B cell (primary cell): ENCODE data around the gene MAP3K13. TPM values are rescaled to one million over a fixed set of nuclear protein-coding genes. Genes with fewer than 3 reads are reported as not detected.

Source experiments
- ATAC-seq: fragments of 200-7000 bp; cut with Tn5 transposase; one replicate; pipeline ENCODE4 v1.10.0; 2021; ENCODE audit warnings: low read depth, mild to moderate bottlenecking, moderate number of reproducible peaks, moderate library complexity
- CTCF ChIA-PET: fragments of 350-600 bp; sonication (Branson Sonifier 250); formaldehyde crosslinking; loops from one replicate; lab custom pipeline; 2021; ENCODE audit warnings: antibody characterized with exemption, inconsistent platforms; lab: Charles Lee
- POLR2A ChIA-PET: fragments of 350-600 bp; sonication (Branson Sonifier 250); formaldehyde crosslinking; loops from one replicate; lab custom pipeline; 2021; ENCODE audit warnings: antibody characterized with exemption; lab: Charles Lee
- DNase-seq: peaks from one replicate; pipeline ENCODE4 v3.0.0; 2013
- H2AFZ ChIP-seq: 2 replicates; pipeline ENCODE4 v1.6.1; 2012; ENCODE audit warnings: mild to moderate bottlenecking, low read depth, low read length; ENCODE audit not compliant: insufficient read depth, poor library complexity, severe bottlenecking
- H3K27ac ChIP-seq, 2 donors: 1 replicate in 1 of 2; 2 replicates in 1 of 2; pipeline ENCODE4 v1.5.1; 2012 to 2013; ENCODE audit warnings: low read length in 2 of 2, mild to moderate bottlenecking in 2 of 2, moderate library complexity in 1 of 2
- H3K27me3 ChIP-seq, 4 experiments: fragments of 200-600 bp in 1 of 4; sonication (generic) in 1 of 4; replicated peaks in 1 of 4; 1 replicate in 2 of 4; 2 replicates in 2 of 4; pipeline versions ENCODE4 v1.6.1 to v1.7.0; 2013 to 2016; ENCODE audit warnings: low read length in 3 of 4, mild to moderate bottlenecking in 2 of 4, mixed read lengths in 1 of 4, moderate library complexity in 1 of 4; ENCODE audit not compliant: insufficient read depth in 4 of 4, control insufficient read depth in 3 of 4; ENCODE audit errors: control extremely low read depth in 1 of 4
- H3K36me3 ChIP-seq, 2 experiments: replicated peaks in 1 of 2; 1 replicate in 1 of 2; 2 replicates in 1 of 2; pipeline versions ENCODE4 v1.6.1 to v1.7.1; 2013; ENCODE audit warnings: low read length in 1 of 2; ENCODE audit not compliant: insufficient read depth in 2 of 2, control insufficient read depth in 1 of 2; ENCODE audit errors: control extremely low read depth in 1 of 2, extremely low read depth in 1 of 2
- H3K4me1 ChIP-seq, 2 donors: fragments of 200-600 bp in 1 of 2; sonication (generic) in 1 of 2; 1 replicate in 1 of 2; 2 replicates in 1 of 2; pipeline versions ENCODE4 v1.5.1 to v1.6.1; 2013 to 2017; ENCODE audit warnings: low read length in 2 of 2; ENCODE audit not compliant: control insufficient read depth in 2 of 2, insufficient read depth in 2 of 2
- H3K4me2 ChIP-seq: replicated peaks from 2 replicates; pipeline ENCODE3; 2012; ENCODE audit warnings: mild to moderate bottlenecking, low read depth, low read length; ENCODE audit not compliant: poor library complexity, severe bottlenecking
- H3K4me3 ChIP-seq, 5 experiments: fragments of 200-600 bp in 1 of 5; sonication (generic) in 1 of 5; 1 replicate in 3 of 5; 2 replicates in 2 of 5; pipeline versions ENCODE4 v1.5.1 to v1.7.0; 2011 to 2016; ENCODE audit warnings: low read length in 4 of 5, mild to moderate bottlenecking in 4 of 5, low read depth in 2 of 5, control low read depth in 1 of 5, moderate library complexity in 1 of 5; ENCODE audit not compliant: insufficient read depth in 1 of 5; ENCODE audit errors: control extremely low read depth in 1 of 5, extremely low read depth in 1 of 5
- H3K79me2 ChIP-seq: fragments of 200-600 bp; sonication (generic); one replicate; pipeline ENCODE4 v1.6.0; 2016; ENCODE audit warnings: low read length; ENCODE audit not compliant: control insufficient read depth, insufficient read depth
- H3K9ac ChIP-seq: fragments of 200-600 bp; sonication (generic); 2 replicates; pipeline ENCODE4 v1.6.1; 2017; ENCODE audit warnings: mild to moderate bottlenecking, low read length, moderate library complexity
- H3K9me3 ChIP-seq, 3 donors: one replicate each; pipeline versions ENCODE4 v1.6.1 to v1.7.1; 2013; ENCODE audit warnings: low read length in 2 of 3; ENCODE audit not compliant: control insufficient read depth in 2 of 3, insufficient read depth in 1 of 3; ENCODE audit errors: control extremely low read depth in 1 of 3
- H4K20me1 ChIP-seq: 2 replicates; pipeline ENCODE4 v1.6.0; 2012; ENCODE audit warnings: mild to moderate bottlenecking, low read length; ENCODE audit not compliant: insufficient read depth, control insufficient read depth, poor library complexity, severe bottlenecking
- H3K27ac Mint-ChIP-seq: one replicate; pipeline ENCODE4 v1.8.0; 2021; ENCODE audit warnings: mixed read lengths
- H3K27me3 Mint-ChIP-seq: one replicate; pipeline ENCODE4 v1.8.0; 2021; ENCODE audit warnings: mixed read lengths
- H3K4me1 Mint-ChIP-seq: one replicate; pipeline ENCODE4 v1.8.0; 2021; ENCODE audit warnings: mixed read lengths
- H3K4me3 Mint-ChIP-seq: one replicate; pipeline ENCODE4 v1.8.0; 2021; ENCODE audit warnings: mixed read lengths
- H3K9me3 Mint-ChIP-seq: one replicate; pipeline ENCODE4 v1.8.0; 2022; ENCODE audit warnings: mixed read lengths; ENCODE audit not compliant: insufficient read depth
- EZH2 ChIP-seq: IDR thresholded peaks from 2 replicates; pipeline ENCODE4 v1.6.1; 2012; ENCODE audit warnings: borderline replicate concordance, low read depth, mild to moderate bottlenecking, moderate library complexity, low read length; ENCODE audit not compliant: insufficient read depth, poor library complexity, severe bottlenecking
- WGBS: methylation state at CpG from one replicate; pipeline ENCODE4 v1.1.5; 2013; ENCODE audit warnings: missing lambda C conversion rate; ENCODE audit not compliant: insufficient coverage; 5-methylcytosine and 5-hydroxymethylcytosine counted together
- intact Hi-C: fragments of 100-400 bp; cut with micrococcal nuclease; formaldehyde crosslinking; loops from one replicate; pipeline ENCODE4 v1.10.0; 2022
- polyA plus RNA-seq: library from polyadenylated mRNA; depleted of rRNA; stranded (reverse); fragments of >200 nt; gene quantifications from 2 replicates; pipeline ENCODE4 v1.2.3, GENCODE V29; 2012
- total RNA-seq, 2 donors: library from RNA; stranded (reverse); fragments of 120-200 nt in 1 of 2; gene quantifications; 1 replicate in 1 of 2; 2 replicates in 1 of 2; pipeline versions ENCODE4 v1.2.3 to v1.2.4, GENCODE V29; 2013 to 2022
- TF ChIP-seq, protein P1 (sequence below): fragments of 200-600 bp; IDR thresholded peaks from one replicate; pipeline ENCODE4 v1.8.0; 2022; ENCODE audit warnings: antibody characterized with exemption, mild to moderate bottlenecking

MAP3K13 gene
- total and polyA plus RNA-seq, 2 donors (not counting 1 experiment from before 2014, with no cell fraction given), result 5.7 to 9.2 TPM

DNA sequence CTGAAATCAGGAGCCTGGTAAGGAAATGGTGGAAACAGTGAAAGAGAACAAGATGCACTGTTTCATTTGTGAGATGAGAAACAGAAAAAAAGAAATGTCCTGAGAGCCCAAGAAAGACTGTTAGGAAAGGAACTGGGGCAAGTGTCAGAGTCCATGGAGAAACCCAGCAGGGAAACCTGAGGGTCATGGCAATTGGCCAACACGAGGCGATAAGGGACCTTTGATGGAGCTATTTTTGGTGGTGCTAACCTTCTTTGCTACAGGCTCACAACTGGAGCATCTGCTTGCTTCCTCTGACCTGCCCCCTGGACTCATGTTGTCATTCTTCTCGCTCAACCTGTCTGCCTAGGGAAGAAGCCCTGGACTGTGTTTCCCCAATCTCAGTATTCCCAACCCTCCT is 140.1 kb downstream of the MAP3K13 start:
- no peak overlapping the region for H3K4me3 Mint-ChIP-seq
- H3K4me1 ChIP-seq, result peaks cover 0 to 6% of the 10 kb centered on the region in 2 donors
- no peaks in the 10 kb centered on the region for H3K9me3 Mint-ChIP-seq
- no peak overlapping the region for H3K27ac Mint-ChIP-seq
- peaks cover 12% of the 10 kb centered on the region for H3K27me3 Mint-ChIP-seq
- peaks cover 6% of the 10 kb centered on the region for H3K4me1 Mint-ChIP-seq
- WGBS, result 97% methylated on average over 3 of the region's 3 CpGs
- no peaks in the 10 kb centered on the region for H3K27me3 ChIP-seq
- CTCF ChIA-PET, result no interaction called here
- TF ChIP-seq, protein P1, sequence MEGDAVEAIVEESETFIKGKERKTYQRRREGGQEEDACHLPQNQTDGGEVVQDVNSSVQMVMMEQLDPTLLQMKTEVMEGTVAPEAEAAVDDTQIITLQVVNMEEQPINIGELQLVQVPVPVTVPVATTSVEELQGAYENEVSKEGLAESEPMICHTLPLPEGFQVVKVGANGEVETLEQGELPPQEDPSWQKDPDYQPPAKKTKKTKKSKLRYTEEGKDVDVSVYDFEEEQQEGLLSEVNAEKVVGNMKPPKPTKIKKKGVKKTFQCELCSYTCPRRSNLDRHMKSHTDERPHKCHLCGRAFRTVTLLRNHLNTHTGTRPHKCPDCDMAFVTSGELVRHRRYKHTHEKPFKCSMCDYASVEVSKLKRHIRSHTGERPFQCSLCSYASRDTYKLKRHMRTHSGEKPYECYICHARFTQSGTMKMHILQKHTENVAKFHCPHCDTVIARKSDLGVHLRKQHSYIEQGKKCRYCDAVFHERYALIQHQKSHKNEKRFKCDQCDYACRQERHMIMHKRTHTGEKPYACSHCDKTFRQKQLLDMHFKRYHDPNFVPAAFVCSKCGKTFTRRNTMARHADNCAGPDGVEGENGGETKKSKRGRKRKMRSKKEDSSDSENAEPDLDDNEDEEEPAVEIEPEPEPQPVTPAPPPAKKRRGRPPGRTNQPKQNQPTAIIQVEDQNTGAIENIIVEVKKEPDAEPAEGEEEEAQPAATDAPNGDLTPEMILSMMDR, result no peak
- TF ChIP-seq EZH2, result no peak
- no peaks in the 10 kb centered on the region for H4K20me1 ChIP-seq
- no peak overlapping the region for H2AFZ ChIP-seq
- DNase-seq (no peak), ATAC-seq (no peak)
- H3K9me3 ChIP-seq, result peaks cover 0 to 3% (median 0%) of the 10 kb centered on the region in 3 donors
- no peak overlapping the region for H3K27ac ChIP-seq
- H3K4me2 ChIP-seq, result no peak overlapping the region
- intact Hi-C loops, result no loop called here
- H3K36me3 ChIP-seq, result no peaks in the 10 kb centered on the region
- POLR2A ChIA-PET, result no interaction called here
- H3K9ac ChIP-seq, result no peak overlapping the region
- H3K79me2 ChIP-seq, result no peaks in the 10 kb centered on the region
- H3K4me3 ChIP-seq, result no peak overlapping the region

DNA sequence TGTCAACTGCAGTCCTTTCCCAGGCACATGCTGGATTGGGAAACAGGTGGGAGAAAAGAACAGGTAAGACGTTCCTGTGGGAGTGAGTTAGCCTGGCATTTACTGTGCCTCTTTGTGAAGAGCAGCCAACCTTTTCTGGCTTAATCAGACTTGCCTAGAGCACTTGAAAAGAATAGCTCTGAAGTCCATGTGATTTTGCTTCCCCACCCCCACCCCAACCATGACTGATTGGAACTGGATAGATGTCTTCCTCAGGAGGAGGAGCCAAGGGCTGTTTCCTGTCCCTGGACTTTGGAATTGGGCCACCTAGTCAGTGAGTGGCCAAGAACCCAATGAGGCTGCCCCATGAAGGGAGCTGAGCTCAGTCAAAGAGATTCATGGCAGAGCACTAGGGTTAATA is 140.6 kb downstream of the MAP3K13 start:
- Histone ChIP-seq H3K4me3 (no peak overlapping the region), H2AFZ (no peak overlapping the region), H3K4me1 (peaks cover 0 to 5% of the 10 kb centered on the region in 2 donors), H4K20me1 (no peaks in the 10 kb centered on the region), H3K79me2 (no peaks in the 10 kb centered on the region), H3K9ac (no peak overlapping the region), H3K27me3 (no peaks in the 10 kb centered on the region), H3K27ac (no peak overlapping the region), H3K4me2 (no peak overlapping the region), H3K36me3 (no peaks in the 10 kb centered on the region), H3K9me3 (peaks cover 0 to 3% (median 0%) of the 10 kb centered on the region in 3 donors)
- no peak overlapping the region for H3K27ac Mint-ChIP-seq
- peaks cover 14% of the 10 kb centered on the region for H3K27me3 Mint-ChIP-seq
- TF ChIP-seq EZH2, result no peak
- TF ChIP-seq, protein P1, result no peak
- no CpG with 5 or more reads among the region's 1 CpG for WGBS
- H3K4me3 Mint-ChIP-seq, result no peak overlapping the region
- POLR2A ChIA-PET, result no interaction called here
- ATAC-seq, result no peak
- H3K9me3 Mint-ChIP-seq, result no peaks in the 10 kb centered on the region
- peaks cover 3% of the 10 kb centered on the region for H3K4me1 Mint-ChIP-seq
- CTCF ChIA-PET, result no interaction called here
- intact Hi-C loops, result no loop called here
- DNase-seq, result no peak
